ENCODE data around the gene PFDN2. TPM values are rescaled to one million over a fixed set of nuclear protein-coding genes. Genes with fewer than 3 reads are reported as not detected.
A peak's percentile ranks its signal among the peaks of the same experiment; 100 is the strongest.

PFDN2 gene
- total RNA-seq, 2 experiments from 2014 or later, result 108 to 136 TPM

GRCh38 chr1:161160671-161161145, 42.9 kb upstream of the PFDN2 start:
- no peaks in the 10 kb centered on the region for H3K9me3 Mint-ChIP-seq (ENCODE audit: low read depth)
- ATAC-seq (no peak), DNase-seq (no peak)
- peak overlapping the region; percentile 79 for H3K4me3 Mint-ChIP-seq
- intact Hi-C loops (cut with DNase I, micrococcal nuclease), result no loop called here
- ChIA-PET POLR2A (interaction anchor here (0.5 to 0.7 kb wide), 2 partner anchors 59 to 447 kb away, joined by 3 to 4 read pairs; no protein-coding TSS in a partner anchor), CTCF (no interaction called here)
- H3K27ac Mint-ChIP-seq, result no peak overlapping the region
- no peaks in the 10 kb centered on the region for H3K27me3 Mint-ChIP-seq
- H3K36me3 Mint-ChIP-seq (ENCODE audit: low read depth), result peaks cover 47% of the 10 kb centered on the region
- H3K4me1 Mint-ChIP-seq, result peaks cover 49% of the 10 kb centered on the region

DNA sequence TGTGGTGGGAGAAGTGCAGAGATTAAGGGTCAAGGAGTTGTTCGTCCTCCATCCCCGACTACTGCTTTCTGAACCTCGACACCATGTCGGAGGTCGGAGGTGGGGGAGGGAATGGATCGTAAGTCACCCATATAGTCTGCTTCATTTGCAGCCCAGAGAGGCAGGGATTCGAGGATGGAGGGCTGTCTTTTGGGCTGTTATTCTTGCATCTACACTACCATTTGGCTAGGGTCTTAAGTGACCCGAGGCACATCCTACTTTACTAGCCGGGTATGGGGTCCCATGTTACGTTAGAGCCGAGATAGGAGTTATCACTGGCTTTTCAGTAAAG, 42.0 kb upstream of the PFDN2 start:
- ChIA-PET POLR2A (interaction anchor here (0.5 to 0.7 kb wide), 2 partner anchors 12 to 59 kb away, joined by 3 read pairs; no protein-coding TSS in a partner anchor), CTCF (no interaction called here)
- intact Hi-C loops (cut with DNase I, micrococcal nuclease), result loop anchor here (1.0 to 2.0 kb wide), 9 partner anchors 17 to 114 kb away; partner anchors contain the start of genes B4GALT3 (in 2 of the 2), NIT1 (in 2 of the 2), PFDN2 (in 2 of the 2) and ARHGAP30 (in 1 of the 2)
- peaks cover 49% of the 10 kb centered on the region for H3K4me1 Mint-ChIP-seq
- H3K36me3 Mint-ChIP-seq (ENCODE audit: low read depth), result peaks cover 43% of the 10 kb centered on the region
- ATAC-seq (no peak), DNase-seq (no peak)
- peak overlapping the region; percentile 82 for H3K27ac Mint-ChIP-seq
- peak overlapping the region; percentile 79 for H3K4me3 Mint-ChIP-seq
- H3K27me3 Mint-ChIP-seq, result no peaks in the 10 kb centered on the region
- H3K9me3 Mint-ChIP-seq (ENCODE audit: low read depth), result no peaks in the 10 kb centered on the region

GRCh38 chr1:161159087-161159912, 41.5 kb upstream of the PFDN2 start, which contains the start of gene USP21:
Gene USP21 (plus strand): TSS chr1:161159500. CDS start chr1:161160641, 1,141 bp downstream.
- H3K4me1 Mint-ChIP-seq, result peaks cover 50% of the 10 kb centered on the region
- intact Hi-C loops (cut with DNase I, micrococcal nuclease), result loop anchor here (1.0 to 2.0 kb wide), 9 partner anchors 18 to 113 kb away; partner anchors contain the start of genes B4GALT3 (in 2 of the 2), NIT1 (in 2 of the 2), PFDN2 (in 2 of the 2) and ARHGAP30 (in 1 of the 2)
- H3K9me3 Mint-ChIP-seq (ENCODE audit: low read depth), result no peaks in the 10 kb centered on the region
- POLR2A ChIA-PET, result interaction anchor here (0.7 kb wide), 1 partner anchor 12 kb away, joined by 3 read pairs; no protein-coding TSS in a partner anchor
- peak within 1 kb of the TSS; percentile 79 for H3K4me3 Mint-ChIP-seq
- no peaks in the 10 kb centered on the region for H3K27me3 Mint-ChIP-seq
- peaks cover 40% of the 10 kb centered on the region for H3K36me3 Mint-ChIP-seq (ENCODE audit: low read depth)
- peak; percentile 96 for ATAC-seq
- peak; percentile 95 for DNase-seq
- CTCF ChIA-PET, result no interaction called here
- peak within 1 kb of the TSS; percentile 82 for H3K27ac Mint-ChIP-seq

DNA sequence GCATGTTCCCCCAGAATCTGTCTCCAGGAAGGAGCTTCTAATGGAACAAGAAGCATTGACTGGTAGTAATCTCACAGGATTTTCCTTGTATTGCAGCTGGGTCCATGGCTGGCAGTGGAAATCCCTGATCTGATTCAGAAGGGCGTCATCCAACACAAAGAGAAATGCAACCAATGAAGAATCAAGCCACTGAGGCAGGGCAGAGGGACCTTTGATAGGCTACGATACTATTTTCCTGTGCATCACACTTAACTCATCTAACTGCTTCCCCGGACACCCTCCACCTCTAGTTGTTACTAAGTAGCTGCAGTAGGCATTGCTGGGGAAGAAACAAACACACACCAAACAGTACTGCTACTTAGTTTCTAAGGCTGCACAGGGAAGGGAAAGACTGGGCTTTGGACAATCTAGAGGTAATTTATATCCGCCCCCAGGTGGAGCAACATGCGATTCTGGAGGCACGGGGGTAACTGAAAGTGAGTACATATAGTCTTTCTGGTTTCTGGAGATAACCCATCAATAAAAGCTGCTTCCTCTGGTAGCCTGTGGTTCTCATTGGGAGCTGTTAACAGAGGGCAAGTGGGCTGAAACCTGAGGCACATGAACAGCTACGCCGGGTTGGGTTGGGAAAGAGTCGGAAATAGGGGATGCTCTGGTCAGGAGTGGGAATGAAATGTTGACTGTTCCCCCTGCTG, 40.6 kb upstream of the PFDN2 start:
- ATAC-seq, result no peak
- Mint-ChIP-seq H3K27me3 (no peaks in the 10 kb centered on the region), H3K4me1 (peaks cover 49% of the 10 kb centered on the region), H3K9me3 (ENCODE audit: low read depth) (no peaks in the 10 kb centered on the region), H3K27ac (peak overlapping the region; percentile 81), H3K4me3 (peak overlapping the region; percentile 79), H3K36me3 (ENCODE audit: low read depth) (peaks cover 36% of the 10 kb centered on the region)
- POLR2A ChIA-PET, result interaction anchor here (0.6 kb wide), 2 partner anchors 28 to 231 kb away, joined by 3 to 10 read pairs; no protein-coding TSS in a partner anchor
- intact Hi-C loops (cut with DNase I, micrococcal nuclease), result loop anchor here (1.0 to 2.0 kb wide), 9 partner anchors 18 to 112 kb away; partner anchors contain the start of genes B4GALT3 (in 2 of the 2), NIT1 (in 2 of the 2), PFDN2 (in 2 of the 2) and ARHGAP30 (in 1 of the 2)
- DNase-seq, result no peak
- CTCF ChIA-PET, result interaction anchor here (0.8 to 1.7 kb wide), 5 partner anchors 8 to 212 kb away, joined by 3 to 11 read pairs (median 4); partner anchors contain the start of gene PPOX

- H3K4me3 Mint-ChIP-seq, result no peak overlapping the region
- peaks cover 30% of the 10 kb centered on the region for H3K36me3 Mint-ChIP-seq (ENCODE audit: low read depth)
- H3K27me3 Mint-ChIP-seq, result no peaks in the 10 kb centered on the region
- H3K4me1 Mint-ChIP-seq, result peaks cover 48% of the 10 kb centered on the region
- DNase-seq, result no peak
- ATAC-seq, result no peak
- ChIA-PET POLR2A (interaction anchor here (0.6 to 1.1 kb wide), 2 partner anchors 9 to 28 kb away, joined by 4 to 10 read pairs; partner anchors contain the start of gene PPOX), CTCF (interaction anchor here (0.7 to 1.7 kb wide), 7 partner anchors 8 to 213 kb away, joined by 3 to 11 read pairs (median 4); partner anchors contain the start of gene PPOX)
- H3K9me3 Mint-ChIP-seq (ENCODE audit: low read depth), result no peaks in the 10 kb centered on the region
- intact Hi-C loops (cut with DNase I, micrococcal nuclease), result loop anchor here (2.0 kb wide), 3 partner anchors 19 to 89 kb away; partner anchors contain the start of genes ARHGAP30 (in 1 of the 2), B4GALT3 (in 1 of the 2), NIT1 (in 1 of the 2) and PFDN2 (in 1 of the 2)
- no peak overlapping the region for H3K27ac Mint-ChIP-seq
These were observed 40.0 kb upstream of the PFDN2 start for GRCh38 chr1:161157867-161158266.

DNA sequence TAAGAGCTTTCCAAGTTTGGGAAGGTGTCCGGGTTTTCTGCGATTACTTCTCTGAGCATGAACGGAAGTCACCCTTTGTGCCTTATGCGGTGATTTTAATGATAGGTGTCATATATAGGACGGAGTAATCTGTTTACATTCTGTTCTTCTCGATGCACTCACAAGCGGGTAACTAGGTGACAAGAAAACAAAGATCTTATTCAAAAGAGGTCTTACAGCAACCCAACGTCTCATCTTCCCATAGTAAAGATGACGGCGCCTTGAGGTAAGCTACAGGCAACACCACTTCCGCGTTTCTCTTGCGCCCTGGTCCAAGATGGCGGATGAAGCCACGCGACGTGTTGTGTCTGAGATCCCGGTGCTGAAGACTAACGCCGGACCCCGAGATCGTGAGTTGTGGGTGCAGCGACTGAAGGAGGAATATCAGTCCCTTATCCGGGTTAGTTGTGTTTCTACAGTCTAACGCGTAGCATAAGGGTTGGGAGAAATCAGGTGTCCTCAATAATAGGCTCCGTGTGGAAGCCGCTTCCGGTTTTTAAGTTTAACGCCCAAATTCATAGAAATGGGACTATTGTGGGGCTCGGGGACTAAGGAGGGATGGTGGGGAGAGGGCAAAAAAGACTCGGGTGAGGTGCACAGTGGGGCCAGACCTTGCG, 36.0 kb upstream of the PFDN2 start, which contains the start of gene UFC1:
TSS of gene UFC1 (plus strand) at position 297 of the 656 bp plus-strand sequence. CDS start at position 317, 20 bp downstream.
- ChIA-PET CTCF (interaction anchor here (0.8 to 2.7 kb wide), 9 partner anchors 12 to 228 kb away, joined by 3 to 14 read pairs (median 5); partner anchors contain the start of genes DEDD, NIT1, PFDN2 and PPOX), POLR2A (interaction anchor here (0.5 to 2.6 kb wide), 8 partner anchors 12 to 244 kb away, joined by 3 to 13 read pairs (median 5); partner anchors contain the start of genes ARHGAP30, DEDD, NIT1 and PFDN2)
- peaks cover 11% of the 10 kb centered on the region for H3K36me3 Mint-ChIP-seq (ENCODE audit: low read depth)
- no peaks in the 10 kb centered on the region for H3K27me3 Mint-ChIP-seq
- H3K4me3 Mint-ChIP-seq, result peak within 1 kb of the TSS; percentile 94
- ATAC-seq (peak; percentile 98), DNase-seq (peak; percentile 89)
- no peaks in the 10 kb centered on the region for H3K9me3 Mint-ChIP-seq (ENCODE audit: low read depth)
- H3K27ac Mint-ChIP-seq, result peak within 1 kb of the TSS; percentile 99
- H3K4me1 Mint-ChIP-seq, result peaks cover 19% of the 10 kb centered on the region
- intact Hi-C loops (cut with DNase I, micrococcal nuclease), result loop anchor here (1.0 to 5.0 kb wide), 6 partner anchors 21 to 107 kb away; partner anchors contain the start of genes DEDD (in 2 of the 2), ARHGAP30 (in 1 of the 2), NIT1 (in 1 of the 2) and PFDN2 (in 1 of the 2)

DNA sequence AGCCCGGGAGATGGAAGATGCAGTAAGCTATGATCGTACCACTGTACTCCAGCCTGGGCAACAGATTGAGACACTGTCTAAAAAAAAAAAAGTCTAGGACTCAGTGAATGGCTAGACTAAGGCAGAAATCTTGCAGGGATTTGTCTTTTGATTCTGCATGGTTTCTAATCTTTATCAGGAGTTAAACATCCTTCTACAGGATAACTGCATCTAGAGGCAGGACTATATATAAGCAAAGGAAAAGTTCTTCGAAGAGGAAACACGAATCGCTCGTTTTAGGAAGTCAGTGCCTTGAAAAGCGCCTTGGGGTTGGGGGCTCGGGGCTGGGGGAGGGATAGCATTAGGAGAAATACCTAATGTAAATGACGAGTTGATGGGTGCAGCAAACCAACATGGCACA, 35.3 kb upstream of the PFDN2 start:
- no peaks in the 10 kb centered on the region for H3K27me3 Mint-ChIP-seq
- ATAC-seq (peak; percentile 6), DNase-seq (no peak)
- H3K27ac Mint-ChIP-seq, result peak overlapping the region; percentile 89
- ChIA-PET CTCF (interaction anchor here (0.7 to 2.7 kb wide), 9 partner anchors 13 to 229 kb away, joined by 3 to 14 read pairs (median 5); partner anchors contain the start of genes DEDD, NIT1, PFDN2 and PPOX), POLR2A (interaction anchor here (0.6 to 2.6 kb wide), 6 partner anchors 12 to 83 kb away, joined by 5 to 13 read pairs (median 6); partner anchors contain the start of genes ARHGAP30, DEDD, NIT1 and PFDN2)
- intact Hi-C loops (cut with DNase I, micrococcal nuclease), result loop anchor here (1.0 to 5.0 kb wide), 6 partner anchors 20 to 106 kb away; partner anchors contain the start of genes DEDD (in 2 of the 2), ARHGAP30 (in 1 of the 2), NIT1 (in 1 of the 2) and PFDN2 (in 1 of the 2)
- no peaks in the 10 kb centered on the region for H3K9me3 Mint-ChIP-seq (ENCODE audit: low read depth)
- H3K4me1 Mint-ChIP-seq, result peaks cover 16% of the 10 kb centered on the region
- H3K4me3 Mint-ChIP-seq, result peak overlapping the region; percentile 94
- peaks cover 8% of the 10 kb centered on the region for H3K36me3 Mint-ChIP-seq (ENCODE audit: low read depth)

DNA sequence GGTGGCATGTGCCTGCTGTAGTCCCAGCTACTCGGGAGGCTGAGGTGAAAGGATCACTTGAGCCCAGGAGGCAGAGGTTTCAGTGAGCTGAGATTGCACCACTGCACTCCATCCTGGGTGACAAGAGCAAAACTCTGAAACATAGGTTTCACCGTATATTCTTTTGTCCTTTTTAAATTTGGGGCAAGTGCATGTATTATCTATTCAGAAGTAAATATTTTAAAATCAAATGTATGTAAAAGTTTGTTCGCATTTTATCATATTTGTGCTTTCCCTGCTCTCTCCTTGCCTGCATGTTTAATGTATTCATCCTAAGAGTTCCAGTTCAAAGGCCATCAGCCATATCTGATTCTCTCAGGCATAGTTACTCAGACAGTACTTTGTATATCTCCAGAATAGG, 28.0 kb upstream of the PFDN2 start:
- Mint-ChIP-seq H3K36me3 (ENCODE audit: low read depth) (no peaks in the 10 kb centered on the region), H3K27me3 (no peaks in the 10 kb centered on the region), H3K4me1 (no peaks in the 10 kb centered on the region), H3K4me3 (no peak overlapping the region), H3K9me3 (ENCODE audit: low read depth) (no peaks in the 10 kb centered on the region), H3K27ac (no peak overlapping the region)
- no peak for DNase-seq
- ChIA-PET CTCF (interaction anchor here (0.8 to 1.1 kb wide), 2 partner anchors 9 to 20 kb away, joined by 3 to 4 read pairs; partner anchors contain the start of gene PPOX), POLR2A (interaction anchor here (0.8 kb wide), 1 partner anchor 107 kb away, joined by 3 read pairs; the partner anchor contains the start of gene TSTD1)
- no peak for ATAC-seq
- intact Hi-C loops (cut with DNase I, micrococcal nuclease), result no loop called here

DNA sequence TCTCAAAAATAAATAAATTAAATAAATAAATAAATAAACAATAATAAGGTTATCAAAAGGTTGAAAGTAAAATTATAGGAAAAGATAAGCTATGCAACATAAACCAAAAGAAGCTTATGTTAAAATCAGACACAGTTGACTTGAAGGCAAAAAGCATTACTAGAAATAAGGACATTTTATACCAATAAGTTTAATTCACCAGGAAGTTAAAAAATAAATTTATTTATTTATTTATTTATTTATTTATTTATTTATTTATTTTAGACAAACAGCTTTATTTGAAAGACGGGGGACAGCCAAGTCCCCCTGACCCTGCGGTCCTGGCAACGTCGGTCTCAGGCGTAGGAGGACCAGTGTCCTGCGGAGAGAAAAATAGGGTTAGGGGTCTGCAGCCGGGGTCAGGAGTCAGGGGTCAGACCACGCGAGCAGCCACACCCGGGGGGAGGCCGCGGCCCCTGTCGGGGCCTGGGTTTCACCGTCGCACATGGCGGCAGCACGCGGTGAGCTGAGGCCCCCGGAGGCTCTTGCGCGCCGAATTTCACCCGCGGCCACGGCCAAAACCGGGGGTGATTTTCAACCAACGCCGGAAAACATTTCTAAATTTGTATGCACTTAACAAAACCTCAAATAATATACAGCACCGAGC, 23.0 kb upstream of the PFDN2 start:
- POLR2A ChIA-PET, result no interaction called here
- Mint-ChIP-seq H3K27me3 (no peaks in the 10 kb centered on the region), H3K27ac (no peak overlapping the region), H3K4me1 (no peaks in the 10 kb centered on the region), H3K4me3 (no peak overlapping the region), H3K9me3 (ENCODE audit: low read depth) (no peaks in the 10 kb centered on the region), H3K36me3 (ENCODE audit: low read depth) (no peaks in the 10 kb centered on the region)
- ATAC-seq (no peak), DNase-seq (no peak)
- intact Hi-C loops (cut with DNase I, micrococcal nuclease), result loop anchor here in 1 of 2 experiments (5.0 kb wide), 1 partner anchor 34 kb away; no protein-coding TSS in a partner anchor
- CTCF ChIA-PET, result interaction anchor here (0.6 to 1.7 kb wide), 14 partner anchors 13 to 520 kb away, joined by 3 to 7 read pairs (median 4); partner anchors contain the start of gene USF1

All from activated CD4-positive, alpha-beta T cell treated with anti-CD3 and anti-CD28 coated beads for 36 hours (primary cell).